Stimulated activated CD8-positive, alpha-beta memory T cell treated with anti-CD3 and anti-CD28 coated beads, Interleukin-4, amount 100 ng/mL, for 1 hour (primary cell): Measurements from ENCODE around the gene FCER2.

Experiments used
- DNase-seq, 2 donors: peaks; one replicate each; pipeline ENCODE4 v3.0.0-alpha.2; 2020; ENCODE audit warnings: low read depth in 2 of 2, low spot score in 1 of 2

FCER2 gene

GRCh38 chr19:7704280-7705060 lies 2.5 kb upstream of the FCER2 start:
- DNase-seq, result no peak

DNA sequence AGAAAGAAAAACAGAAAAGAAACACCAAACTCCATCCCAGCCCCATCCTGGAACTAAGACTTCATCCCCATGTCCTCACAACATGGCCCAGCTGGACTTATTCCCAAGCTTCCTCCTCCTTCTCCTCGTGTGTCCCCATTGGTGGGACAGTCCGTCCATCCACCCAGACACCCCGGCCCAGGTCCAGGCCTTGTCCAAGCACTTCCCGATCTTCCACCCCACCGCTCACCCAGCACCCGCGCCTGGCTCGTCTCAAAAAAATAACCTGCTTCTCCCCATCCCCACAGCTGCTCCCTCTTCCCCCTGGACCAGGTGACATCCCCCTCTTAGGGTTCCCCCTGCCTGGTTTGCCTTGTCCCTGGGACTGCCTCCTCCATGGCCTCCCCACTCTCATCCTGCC lies 1.4 kb upstream of the FCER2 start:
- no peak for DNase-seq

- no peak for DNase-seq
These were observed 780 bp downstream of the FCER2 start for GRCh38 chr19:7701049-7701653.

- DNase-seq, result no peak
These were observed 2.2 kb downstream of the FCER2 start for GRCh38 chr19:7699417-7700401.

- no peak for DNase-seq
These were observed 2.9 kb downstream of the FCER2 start for GRCh38 chr19:7699003-7699402.

- DNase-seq, result no peak
These were observed 3.3 kb downstream of the FCER2 start for GRCh38 chr19:7698583-7698982.

DNA sequence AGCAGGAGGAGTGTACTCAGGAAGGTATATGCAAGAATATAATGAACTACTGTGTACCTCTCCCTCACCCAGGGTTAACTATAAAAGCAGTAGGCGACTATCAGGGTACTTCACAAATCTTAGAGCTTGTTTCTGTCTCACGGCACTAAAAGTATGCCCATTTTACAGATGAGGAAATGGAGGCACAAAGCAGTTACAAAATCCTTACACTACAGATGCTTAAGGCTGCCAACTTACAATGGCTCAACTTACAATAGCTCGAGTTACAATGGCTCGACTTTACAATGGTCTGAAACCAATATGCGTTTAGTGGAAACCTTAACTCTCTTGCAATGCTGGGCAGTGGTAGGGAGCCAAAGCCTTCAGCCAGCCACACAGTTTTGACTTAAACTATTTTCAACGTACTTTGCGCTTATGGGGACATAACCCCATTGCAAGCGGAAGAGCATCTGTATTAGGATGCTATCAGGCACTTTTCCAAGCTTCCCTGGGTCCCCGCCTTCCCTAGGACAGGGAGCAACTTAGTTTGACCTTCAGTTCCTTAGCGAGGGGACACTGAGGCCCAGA lies 4.1 kb downstream of the FCER2 start:
- no peak for DNase-seq

- DNase-seq, result no peak
These were observed 7.4 kb downstream of the FCER2 start for GRCh38 chr19:7694499-7694898.

DNA sequence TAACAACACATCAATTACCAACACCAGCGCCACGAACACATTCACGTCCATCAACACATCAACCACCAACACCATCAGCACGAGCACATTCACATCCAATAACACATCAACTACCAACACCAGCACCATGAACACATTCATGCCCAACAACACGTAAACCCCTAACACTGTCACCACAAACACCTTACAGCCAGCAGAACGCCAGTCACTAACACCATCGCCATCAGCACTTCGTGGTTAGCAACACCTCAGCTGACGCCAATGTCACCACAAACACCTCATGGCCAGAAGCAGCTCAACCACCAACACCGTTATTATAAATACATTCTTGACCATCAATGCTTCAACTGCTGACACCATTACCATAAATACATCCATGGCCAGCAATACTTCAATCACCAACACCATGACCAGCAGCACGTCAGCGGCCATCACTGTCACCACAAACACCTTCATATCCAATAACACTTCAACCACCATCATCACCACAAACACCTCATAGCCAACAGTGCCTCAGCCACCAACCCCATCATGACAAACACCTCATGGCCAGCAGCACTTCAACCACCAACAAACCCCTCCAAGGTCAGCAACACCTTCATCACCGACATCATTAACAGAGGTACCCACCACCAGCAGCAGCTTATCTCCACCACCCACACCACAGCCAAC lies 9.4 kb downstream of the FCER2 start:
- no peak for DNase-seq

GRCh38 chr19:7691497-7691896 lies 10.4 kb downstream of the FCER2 start:
- no peak for DNase-seq

DNA sequence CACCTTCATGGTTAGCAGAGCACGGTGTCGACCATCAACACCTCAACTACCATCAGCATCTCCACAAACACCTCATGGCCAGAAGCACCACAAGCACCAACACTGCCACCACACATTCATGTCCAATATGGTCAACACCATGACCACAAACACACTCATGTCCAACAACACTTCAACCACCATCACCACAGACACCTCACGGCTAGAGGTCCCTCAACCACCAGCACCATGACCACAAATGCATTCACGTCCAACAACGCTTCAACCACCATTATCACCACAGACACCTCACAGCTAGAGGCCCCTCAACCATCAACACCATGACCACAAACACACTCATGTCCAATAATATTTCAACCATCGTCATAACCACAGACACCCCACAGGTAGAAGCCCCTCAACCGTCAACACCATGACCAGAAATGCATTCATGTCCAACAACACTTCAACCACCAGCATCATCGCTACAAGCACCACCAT lies 11.1 kb downstream of the FCER2 start:
- no peak for DNase-seq

DNA sequence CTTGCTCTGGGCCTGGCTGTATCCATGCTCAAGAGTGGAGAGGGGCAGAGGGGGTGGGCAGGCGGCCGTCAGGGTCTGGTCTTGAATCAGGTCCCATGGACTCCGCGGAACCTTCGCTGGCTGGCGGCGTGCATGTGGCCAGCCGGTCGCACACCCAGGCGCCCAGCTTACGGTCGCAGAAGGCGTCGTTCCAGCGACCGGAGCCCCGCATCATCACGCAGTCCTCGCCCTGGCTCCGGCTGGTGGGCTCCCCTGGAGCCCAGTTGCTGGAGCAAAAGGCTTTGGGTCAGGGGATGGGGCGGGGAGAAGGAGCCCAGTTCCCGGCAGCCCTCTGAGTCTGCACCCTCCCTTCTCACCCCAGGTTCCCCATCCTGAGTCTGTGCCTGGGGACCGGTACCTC lies 12.8 kb downstream of the FCER2 start:
- DNase-seq, result no peak

GRCh38 chr19:7687177-7687576 lies 14.8 kb downstream of the FCER2 start:
- no peak for DNase-seq

- DNase-seq, result no peak
These were observed 16.1 kb downstream of the FCER2 start for GRCh38 chr19:7685546-7686445.

GRCh38 chr19:7682175-7682855 lies 19.6 kb downstream of the FCER2 start:
- DNase-seq, result no peak

GRCh38 chr19:7681340-7682174 lies 20.4 kb downstream of the FCER2 start:
- peak; percentile 60 to 68 for DNase-seq

DNA sequence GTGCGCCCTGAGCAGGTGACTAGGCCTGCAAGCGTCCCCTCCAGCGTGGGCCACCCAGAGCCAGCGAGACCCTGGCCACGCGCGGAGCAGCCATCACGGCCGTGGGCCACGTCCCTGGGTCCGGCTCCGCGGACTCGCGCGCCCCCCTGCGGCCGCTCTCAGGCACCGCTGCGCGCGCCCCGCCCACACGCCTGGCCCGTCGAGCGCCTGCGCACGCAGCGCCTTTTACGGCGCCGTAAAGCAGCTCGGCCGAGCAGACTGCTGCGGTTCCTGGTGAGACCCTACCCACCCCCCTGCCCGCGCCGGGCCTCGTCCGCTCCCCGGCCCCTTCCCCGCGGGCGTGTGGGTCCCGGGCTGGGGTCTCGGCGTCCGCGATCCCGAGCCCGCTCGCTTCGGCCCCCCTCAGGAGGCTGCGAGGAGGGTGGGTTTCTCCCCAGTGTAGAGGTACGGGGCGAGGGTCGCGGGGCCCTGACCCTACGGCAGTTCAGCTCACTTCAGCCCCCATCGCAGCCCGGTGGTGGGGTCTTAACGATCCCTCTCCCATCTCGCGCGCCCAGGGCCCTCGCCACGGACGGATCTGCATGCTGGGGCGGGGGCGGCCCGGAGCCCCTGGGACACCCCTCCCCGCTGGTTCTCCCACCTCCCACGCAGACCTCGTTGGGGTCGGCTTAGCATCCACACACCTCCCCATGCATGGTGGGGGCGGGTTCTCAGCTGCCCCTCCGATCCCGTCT lies 21.2 kb downstream of the FCER2 start, which contains the start of gene TRAPPC5:
TSS of gene TRAPPC5 (plus strand) at position 228 of the 734 bp plus-strand sequence. CDS start 1,421 bp downstream, outside the sequence.
- DNase-seq, result peak; percentile 56 to 71
